KOPT-K1 (cell line): ENCODE results near the gene PIEZO2.

ENCODE experiments used
- H3K27ac ChIP-seq: fragments of 200-600 bp; sonication (generic); 2 replicates; pipeline ENCODE4 v1.5.1; 2016; ENCODE audit warnings: antibody characterized with exemption, mild to moderate bottlenecking, low read depth, low read length; ENCODE audit not compliant: poor library complexity, severe bottlenecking
- H3K36me3 ChIP-seq: fragments of 200-600 bp; sonication (generic); 2 replicates; pipeline ENCODE4 v1.5.1; 2017; ENCODE audit warnings: antibody characterized with exemption, mild to moderate bottlenecking, low read length, moderate library complexity; ENCODE audit not compliant: insufficient read depth
- H3K9me3 ChIP-seq: fragments of 200-600 bp; sonication (generic); 2 replicates; pipeline ENCODE4 v1.5.1; 2017; ENCODE audit warnings: antibody characterized with exemption, low read length, mild to moderate bottlenecking; ENCODE audit not compliant: insufficient read depth, poor library complexity, severe bottlenecking

PIEZO2 gene

DNA sequence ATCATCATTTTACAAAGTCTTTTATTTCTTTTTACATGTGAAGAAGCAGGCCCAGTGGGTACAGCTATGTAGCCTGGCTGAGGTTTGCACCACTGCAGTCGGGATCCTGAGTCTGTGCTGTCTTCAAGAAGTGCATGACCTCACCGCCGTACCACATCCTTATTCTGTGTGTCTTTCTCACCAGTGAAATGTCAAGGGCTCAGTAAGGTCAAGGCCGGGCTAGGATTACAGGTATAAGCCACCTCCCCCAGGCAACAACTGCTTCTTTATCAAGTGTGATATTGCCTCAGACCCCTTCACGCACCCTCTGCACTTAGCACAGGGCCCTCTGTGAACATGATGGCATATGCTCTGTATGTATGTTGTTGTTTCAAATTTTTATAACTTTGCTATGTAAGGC is 76.7 kb downstream of the PIEZO2 start:
- Histone ChIP-seq H3K36me3 (no peaks in the 10 kb centered on the region), H3K9me3 (no peaks in the 10 kb centered on the region), H3K27ac (no peak overlapping the region)

DNA sequence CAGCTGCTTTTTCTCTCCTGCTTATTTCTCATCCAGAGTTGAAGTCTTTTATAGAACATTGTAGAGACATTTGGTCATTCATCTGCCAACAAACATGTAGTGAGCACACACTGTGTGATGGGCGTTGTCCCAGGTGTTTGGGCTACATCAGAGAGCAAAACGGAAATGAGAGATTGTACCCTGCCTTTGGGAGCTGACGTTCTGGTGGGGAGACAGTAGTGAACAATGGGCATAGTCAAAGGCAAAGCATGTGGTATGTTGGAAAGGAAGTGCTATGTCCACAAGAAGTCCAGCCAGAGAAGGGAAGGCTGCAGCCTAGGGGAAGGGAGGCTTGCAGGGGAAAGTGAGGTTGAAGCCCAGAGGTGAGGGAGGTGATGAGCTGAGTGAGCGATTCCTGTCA is 78.1 kb downstream of the PIEZO2 start:
- Histone ChIP-seq H3K36me3 (no peaks in the 10 kb centered on the region), H3K27ac (no peak overlapping the region), H3K9me3 (no peaks in the 10 kb centered on the region)

DNA sequence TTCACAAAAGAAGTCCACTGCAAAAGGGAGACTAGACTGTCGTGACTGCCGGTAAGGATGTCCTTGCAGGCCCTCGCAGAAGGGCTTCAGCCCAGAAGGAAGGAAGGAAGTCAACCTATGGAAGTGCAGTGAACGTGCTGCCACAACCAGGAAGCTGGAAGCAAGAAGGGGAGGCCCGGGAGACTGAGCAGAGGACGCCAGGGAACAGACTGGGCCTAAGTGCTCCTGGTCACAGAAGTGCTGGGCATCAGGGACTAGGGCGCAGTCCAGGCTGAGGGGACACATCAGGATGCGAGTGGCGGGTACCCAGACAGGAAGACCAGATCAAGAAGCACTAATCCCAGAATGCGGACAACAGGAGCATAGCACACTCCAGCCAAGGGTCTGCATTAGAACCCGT is 78.8 kb downstream of the PIEZO2 start:
- H3K9me3 ChIP-seq, result no peaks in the 10 kb centered on the region
- H3K27ac ChIP-seq, result no peak overlapping the region
- H3K36me3 ChIP-seq, result no peaks in the 10 kb centered on the region

- no peaks in the 10 kb centered on the region for H3K9me3 ChIP-seq
- no peaks in the 10 kb centered on the region for H3K36me3 ChIP-seq
- no peak overlapping the region for H3K27ac ChIP-seq
Measured at GRCh38 chr18:11066038-11066437, 83.3 kb downstream of the PIEZO2 start.

DNA sequence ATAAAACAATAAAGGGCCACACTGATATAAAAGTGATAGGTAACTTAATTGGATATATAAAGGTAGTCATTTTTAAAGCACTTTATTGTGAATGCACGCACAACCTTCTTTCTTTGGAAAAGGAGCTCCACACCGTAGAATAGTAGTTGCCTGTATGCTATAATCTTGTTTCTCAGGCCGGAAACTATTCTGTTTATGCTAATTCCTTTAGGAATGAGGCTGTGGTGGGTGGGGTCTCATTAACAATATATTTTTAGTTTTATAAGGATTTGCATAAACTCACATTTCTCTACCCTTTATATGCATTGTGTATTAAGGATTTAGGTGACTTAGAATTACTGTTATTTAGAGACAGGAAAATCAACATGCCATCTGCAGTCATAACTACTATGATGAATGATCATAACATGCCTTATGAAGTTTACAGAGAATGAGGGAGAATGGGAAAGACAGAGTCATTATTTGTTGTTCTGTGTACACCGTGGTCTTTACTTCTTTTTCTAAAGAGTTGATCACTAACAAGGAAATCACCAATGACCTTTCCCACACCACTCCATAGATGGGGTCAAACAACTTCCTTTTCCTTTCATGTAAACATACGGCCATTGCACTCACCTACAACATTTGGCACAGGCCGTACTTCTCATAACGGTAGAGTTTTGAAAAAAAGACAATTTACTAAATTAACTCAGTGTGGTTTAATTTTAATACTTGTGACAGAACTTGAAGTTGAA is 84.5 kb downstream of the PIEZO2 start:
- no peak overlapping the region for H3K27ac ChIP-seq
- no peaks in the 10 kb centered on the region for H3K36me3 ChIP-seq
- H3K9me3 ChIP-seq, result no peaks in the 10 kb centered on the region

- Histone ChIP-seq H3K9me3 (no peaks in the 10 kb centered on the region), H3K36me3 (no peaks in the 10 kb centered on the region), H3K27ac (no peak overlapping the region)
Measured at GRCh38 chr18:11064106-11064505, 85.3 kb downstream of the PIEZO2 start.

DNA sequence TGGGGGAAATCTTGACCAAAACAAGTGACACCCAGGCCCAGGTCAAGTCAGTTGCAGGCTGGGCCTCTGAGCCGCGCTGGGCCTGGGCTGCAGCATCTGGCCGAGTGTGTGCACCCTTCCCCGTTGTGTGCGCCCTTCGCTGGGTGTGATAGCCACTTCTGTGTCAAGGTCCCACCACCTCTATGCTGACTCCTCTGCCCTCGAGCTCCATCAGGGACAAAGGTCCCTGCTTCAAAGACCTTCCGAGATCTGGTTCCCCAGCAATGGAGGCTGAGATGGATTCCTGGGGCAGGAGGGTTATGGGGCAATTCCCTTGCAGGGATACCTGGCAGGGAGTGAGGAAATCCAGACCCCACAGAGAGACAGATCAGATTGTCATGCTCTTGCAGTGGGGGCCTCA is 93.6 kb downstream of the PIEZO2 start:
- Histone ChIP-seq H3K27ac (no peak overlapping the region), H3K36me3 (no peaks in the 10 kb centered on the region), H3K9me3 (no peaks in the 10 kb centered on the region)

- Histone ChIP-seq H3K27ac (no peak overlapping the region), H3K36me3 (no peaks in the 10 kb centered on the region), H3K9me3 (no peaks in the 10 kb centered on the region)
Measured at GRCh38 chr18:11054497-11054896, 94.9 kb downstream of the PIEZO2 start.

GRCh38 chr18:11053293-11053692 is 96.1 kb downstream of the PIEZO2 start:
- Histone ChIP-seq H3K27ac (no peak overlapping the region), H3K9me3 (no peaks in the 10 kb centered on the region), H3K36me3 (no peaks in the 10 kb centered on the region)

DNA sequence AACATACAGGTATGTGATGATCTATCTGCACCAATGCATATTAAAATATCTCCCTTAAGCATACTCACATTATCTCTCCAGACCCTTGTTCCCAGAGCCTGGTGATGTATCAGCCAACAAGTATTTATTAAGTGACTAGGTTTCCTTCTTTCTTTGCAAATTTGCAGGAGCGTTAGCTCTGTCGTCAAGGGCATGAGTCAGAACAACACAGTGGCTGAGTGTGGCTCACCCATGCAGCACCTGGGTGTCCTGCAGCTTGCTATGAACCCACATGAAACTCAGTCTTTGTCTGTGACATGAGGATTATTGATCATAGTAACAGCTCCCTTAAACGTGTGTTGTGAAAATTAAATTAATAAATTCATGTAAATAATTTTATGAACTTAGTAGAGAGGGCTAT is 96.6 kb downstream of the PIEZO2 start:
- Histone ChIP-seq H3K9me3 (no peaks in the 10 kb centered on the region), H3K36me3 (no peaks in the 10 kb centered on the region), H3K27ac (no peak overlapping the region)

DNA sequence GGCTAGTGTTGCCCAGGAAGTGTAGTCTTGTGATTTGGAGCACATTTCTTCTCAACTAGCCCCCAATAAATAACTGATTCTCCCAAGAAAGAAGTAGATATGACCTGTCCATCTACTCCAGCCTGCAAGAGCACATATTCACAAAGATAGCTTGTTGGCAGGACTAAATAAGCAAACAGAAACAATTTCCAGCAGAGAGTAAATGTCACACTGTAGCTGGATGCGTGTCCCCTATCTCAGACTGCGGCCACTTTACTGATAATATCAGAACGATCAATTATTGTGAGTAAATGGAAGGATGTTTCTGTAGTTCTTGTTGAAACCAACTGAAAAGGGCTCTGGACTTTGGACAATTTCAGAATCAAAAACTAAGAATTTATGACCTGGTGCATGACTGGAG is 97.9 kb downstream of the PIEZO2 start:
- Histone ChIP-seq H3K36me3 (no peaks in the 10 kb centered on the region), H3K9me3 (no peaks in the 10 kb centered on the region), H3K27ac (no peak overlapping the region)

- H3K9me3 ChIP-seq, result no peaks in the 10 kb centered on the region
- no peaks in the 10 kb centered on the region for H3K36me3 ChIP-seq
- no peak overlapping the region for H3K27ac ChIP-seq
Measured at GRCh38 chr18:11050966-11051365, 98.4 kb downstream of the PIEZO2 start.

DNA sequence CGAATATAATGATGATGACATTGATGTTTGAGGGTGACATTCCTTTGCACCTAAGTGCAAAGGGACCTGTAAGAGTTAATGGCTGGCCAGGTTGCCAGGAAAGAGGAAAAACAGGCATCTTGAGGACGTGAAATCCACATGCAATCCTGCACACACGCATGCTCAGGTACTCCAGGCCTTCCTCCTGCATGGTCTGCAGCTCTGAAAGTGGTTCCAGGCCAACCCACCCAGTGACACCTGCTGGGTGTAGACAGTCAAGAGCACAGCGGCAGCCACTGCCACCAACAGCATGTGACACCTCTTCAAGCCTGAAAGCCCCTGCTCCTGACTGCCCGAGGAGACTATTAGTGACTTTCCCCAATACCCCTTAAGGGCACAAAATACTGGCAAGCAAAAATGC is 101.6 kb downstream of the PIEZO2 start:
- no peaks in the 10 kb centered on the region for H3K9me3 ChIP-seq
- H3K27ac ChIP-seq, result no peak overlapping the region
- H3K36me3 ChIP-seq, result no peaks in the 10 kb centered on the region

- Histone ChIP-seq H3K27ac (no peak overlapping the region), H3K9me3 (no peaks in the 10 kb centered on the region)
Measured at GRCh38 chr18:11047156-11047555, 102.2 kb downstream of the PIEZO2 start.

DNA sequence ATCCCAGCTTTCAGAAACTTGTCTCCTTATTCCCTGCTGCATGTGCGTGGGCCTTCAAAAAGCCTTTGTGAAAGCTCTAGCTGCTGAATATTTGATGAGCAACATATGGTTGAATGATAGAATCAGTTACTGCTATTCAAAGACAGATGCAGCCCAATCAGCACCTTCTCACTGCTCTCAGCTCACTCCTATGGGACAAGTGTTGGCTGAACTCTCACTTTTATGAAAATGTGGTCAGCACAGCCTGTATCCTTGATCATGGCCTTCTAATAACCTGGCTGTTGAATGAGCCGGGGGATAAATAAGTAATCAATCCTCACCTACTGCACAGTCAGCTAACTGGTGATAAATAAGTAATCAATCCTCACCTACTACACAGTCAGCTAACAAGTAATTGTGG is 103.2 kb downstream of the PIEZO2 start:
- Histone ChIP-seq H3K9me3 (no peaks in the 10 kb centered on the region), H3K36me3 (no peaks in the 10 kb centered on the region), H3K27ac (no peak overlapping the region)

More at GRCh38 chr18:11047156-11047555, 102.2 kb downstream of the PIEZO2 start:
- H3K36me3 ChIP-seq, result no peaks in the 10 kb centered on the region

GRCh38 chr18:11043694-11044093 is 105.7 kb downstream of the PIEZO2 start:
- Histone ChIP-seq H3K36me3 (no peaks in the 10 kb centered on the region), H3K9me3 (no peaks in the 10 kb centered on the region), H3K27ac (no peak overlapping the region)
